GM18511 (cell line): ENCODE data around the gene MAP2K5.
"Not testable (repeated sequence)": the region's sequence is repeated elsewhere in the genome, so short reads cannot be mapped to it uniquely, and the experiment has no call there.

Source experiments
- ATAC-seq: cut with Tn5 transposase; IDR thresholded peaks from one replicate; pipeline ENCODE4 v1.9.1; 2021; ENCODE audit warnings: mild to moderate bottlenecking, moderate library complexity; ENCODE audit not compliant: unreplicated experiment

Gene MAP2K5

DNA sequence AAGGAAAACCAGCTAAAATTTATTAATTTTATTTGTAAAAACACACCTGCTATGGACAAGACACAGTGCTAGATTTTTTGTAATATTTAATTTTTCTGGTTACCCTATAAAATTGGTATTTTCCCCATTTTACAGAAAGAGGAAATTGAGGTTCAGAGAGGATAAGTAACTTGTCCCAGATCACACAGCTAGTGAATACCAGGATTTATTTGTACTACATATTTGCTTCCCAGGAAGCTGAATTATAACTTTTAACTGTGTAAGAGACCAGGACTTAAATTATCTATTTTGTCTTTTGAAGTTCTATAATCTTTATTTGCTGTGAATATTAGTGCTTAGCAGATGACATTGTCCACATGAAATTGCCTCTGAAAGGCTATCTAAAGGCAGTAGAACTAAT lies 49.7 kb downstream of the MAP2K5 start:
- no peak for ATAC-seq

DNA sequence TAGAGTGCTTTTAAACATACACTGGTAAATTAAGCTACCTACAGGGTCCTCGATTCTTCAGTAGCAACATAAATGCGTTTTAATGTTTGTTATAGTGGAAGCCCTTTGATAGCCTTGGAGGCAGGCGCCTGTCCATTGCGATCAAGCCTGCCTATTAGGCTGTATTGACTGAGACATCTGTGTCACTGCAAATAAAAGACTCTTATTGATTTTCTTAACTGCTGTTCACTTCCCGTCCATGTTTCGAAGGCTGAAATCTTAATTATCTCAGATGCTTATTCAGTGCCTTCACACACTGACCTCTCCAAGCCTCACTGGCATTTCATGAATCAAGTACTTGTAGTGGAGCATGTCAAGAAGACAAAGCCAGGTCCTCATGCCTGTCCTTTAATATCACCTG lies 51.1 kb downstream of the MAP2K5 start:
- ATAC-seq, result no peak

GRCh38 chr15:67594770-67595169 lies 52.3 kb downstream of the MAP2K5 start:
- ATAC-seq, result no peak

DNA sequence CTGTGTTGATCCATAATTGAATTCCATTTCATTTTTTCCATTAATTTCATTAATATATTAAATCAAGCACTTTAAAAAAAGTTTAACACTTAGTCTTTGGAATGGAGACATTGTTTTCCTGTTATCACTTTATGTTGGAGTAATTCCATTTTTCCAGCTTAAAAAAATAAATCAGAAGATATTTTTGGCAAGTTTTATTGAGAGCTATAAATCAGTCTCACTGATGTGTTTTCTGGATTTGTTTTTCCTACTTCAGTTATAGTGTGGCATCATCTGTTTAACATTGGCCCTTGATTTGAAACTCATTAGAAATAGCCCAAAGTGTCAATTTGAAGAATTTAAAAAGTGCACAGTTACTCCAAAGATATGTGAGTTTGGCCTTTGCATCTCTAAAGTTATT lies 53.1 kb downstream of the MAP2K5 start:
- ATAC-seq, result no peak

- ATAC-seq, result no peak
Measured at GRCh38 chr15:67601073-67601472, 58.6 kb downstream of the MAP2K5 start.

DNA sequence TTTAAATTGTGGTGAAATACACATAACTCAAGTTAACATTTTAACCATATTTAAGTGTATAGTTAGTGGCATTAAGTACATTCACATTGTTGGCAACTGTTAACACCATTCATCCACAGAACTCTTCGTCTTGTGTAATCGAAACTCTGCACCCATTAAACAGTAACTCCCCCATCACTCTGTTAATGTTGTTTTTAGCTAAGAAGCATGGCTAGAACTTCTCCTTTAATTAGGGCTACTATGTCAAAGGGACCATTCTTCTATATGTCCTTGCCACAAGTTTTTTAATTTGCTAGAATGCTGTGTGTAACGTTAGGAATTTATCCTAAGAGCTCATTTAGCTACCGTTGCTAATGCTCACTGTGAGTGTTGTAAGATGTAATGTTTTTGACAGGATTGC lies 60.6 kb downstream of the MAP2K5 start:
- no peak for ATAC-seq

GRCh38 chr15:67605871-67606270 lies 63.4 kb downstream of the MAP2K5 start:
- ATAC-seq, result no peak

DNA sequence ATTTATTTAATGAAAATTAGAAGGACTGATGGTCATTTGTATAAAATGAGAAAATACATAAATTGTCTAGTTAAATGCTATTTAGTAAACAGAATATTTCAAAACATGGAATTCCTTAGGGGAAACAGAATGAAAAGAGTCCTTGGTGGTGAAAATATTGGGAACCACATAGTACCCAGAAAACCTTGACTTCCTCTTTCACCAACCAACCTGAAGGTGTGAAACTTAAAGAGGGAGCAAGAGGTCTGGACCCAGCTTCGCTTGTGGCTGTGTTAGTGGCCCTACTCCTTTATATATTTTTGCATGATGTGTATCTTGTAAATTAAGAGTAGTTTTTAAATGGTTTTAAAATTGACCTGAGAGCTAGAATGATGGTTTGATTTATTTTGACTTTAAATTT lies 64.2 kb downstream of the MAP2K5 start:
- ATAC-seq, result no peak

DNA sequence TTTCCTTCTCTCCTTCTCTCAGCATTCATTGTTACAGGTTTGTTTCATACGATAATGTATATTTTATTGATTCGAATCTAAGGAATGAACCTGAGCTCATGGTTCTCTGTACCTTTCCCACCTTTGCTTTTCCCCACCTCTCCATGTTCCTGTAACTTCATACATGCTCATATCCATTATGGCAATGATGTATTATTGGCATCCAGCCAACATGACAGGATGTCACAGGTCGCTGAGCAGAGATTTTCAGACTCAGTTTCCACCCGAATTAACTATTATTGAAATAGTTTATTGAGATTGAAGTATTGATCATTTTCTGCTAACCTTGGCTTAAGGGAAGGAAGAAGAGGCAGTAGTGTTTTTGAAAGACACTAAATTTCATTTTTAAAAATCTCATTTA lies 64.8 kb downstream of the MAP2K5 start:
- no peak for ATAC-seq

- no peak for ATAC-seq
Measured at GRCh38 chr15:67607959-67608637, 65.6 kb downstream of the MAP2K5 start.

- no peak for ATAC-seq
Measured at GRCh38 chr15:67608638-67608959, 66.1 kb downstream of the MAP2K5 start.

DNA sequence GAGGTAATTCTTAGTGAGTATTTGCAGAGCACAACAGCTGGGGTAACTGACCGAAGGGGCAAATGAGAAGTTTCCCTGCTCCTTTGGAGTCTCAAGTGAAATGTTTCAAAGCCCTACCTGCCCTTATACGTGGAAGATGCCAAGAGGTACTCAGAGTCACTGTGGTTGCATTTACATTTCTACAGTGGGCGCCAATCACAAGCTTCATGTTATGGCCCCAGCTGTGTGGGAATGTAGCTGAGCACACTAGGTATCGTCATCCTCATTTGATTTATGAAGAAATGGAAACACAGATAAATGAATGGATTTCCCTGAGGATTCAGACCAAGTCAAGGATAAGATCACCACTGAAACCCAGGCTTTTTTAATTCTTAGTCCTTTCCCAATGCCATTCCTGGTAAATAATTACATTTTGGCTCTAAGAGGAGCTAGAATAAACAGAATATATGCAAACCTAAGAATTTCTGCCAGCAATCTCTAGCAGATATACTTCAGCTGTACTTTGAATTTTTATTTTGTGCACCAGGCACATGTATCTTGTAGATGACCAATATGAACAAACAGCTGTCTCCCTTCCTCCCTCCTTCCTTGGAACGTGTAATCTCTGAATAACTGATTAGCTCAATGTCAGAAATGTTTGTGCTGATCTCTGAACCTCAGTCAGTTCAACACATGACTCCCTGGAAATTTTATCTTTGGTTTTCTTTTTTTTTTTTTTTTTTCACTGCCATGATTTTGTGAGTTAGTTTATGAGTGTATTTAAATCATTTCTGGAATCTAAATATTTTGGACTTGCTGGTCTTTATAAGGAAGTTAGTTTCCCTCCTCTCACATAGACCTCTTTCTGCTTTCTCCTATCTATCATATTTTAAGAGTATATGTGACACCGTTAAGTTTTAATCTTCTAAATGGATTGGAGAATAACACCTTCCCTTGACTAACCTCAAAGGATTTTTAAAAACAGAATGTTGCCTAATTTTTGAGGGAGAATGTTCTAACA lies 69.2 kb downstream of the MAP2K5 start:
- no peak for ATAC-seq

- ATAC-seq, result no peak
Measured at GRCh38 chr15:67613211-67613610, 70.7 kb downstream of the MAP2K5 start.

DNA sequence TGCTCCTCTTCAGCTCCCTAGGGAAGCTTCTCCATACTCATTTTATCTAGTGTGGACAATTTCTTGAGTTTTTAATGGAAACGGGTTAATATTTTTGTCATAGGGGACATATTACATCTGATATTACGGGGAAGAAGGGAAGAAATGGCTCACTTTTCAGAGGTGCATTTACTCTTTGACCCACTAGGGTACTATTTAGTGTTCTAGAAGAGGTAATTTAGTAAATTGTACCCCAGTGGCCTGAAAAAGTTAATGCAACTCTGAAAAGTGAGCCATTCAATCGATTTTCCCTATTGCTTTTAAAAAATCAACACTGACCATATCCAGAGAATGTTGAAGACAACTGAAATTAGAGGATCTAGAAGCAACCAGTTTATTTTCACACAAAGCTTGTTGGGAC lies 71.2 kb downstream of the MAP2K5 start:
- ATAC-seq, result no peak

GRCh38 chr15:67615131-67615534 lies 72.6 kb downstream of the MAP2K5 start:
- ATAC-seq, result not testable (repeated sequence)

DNA sequence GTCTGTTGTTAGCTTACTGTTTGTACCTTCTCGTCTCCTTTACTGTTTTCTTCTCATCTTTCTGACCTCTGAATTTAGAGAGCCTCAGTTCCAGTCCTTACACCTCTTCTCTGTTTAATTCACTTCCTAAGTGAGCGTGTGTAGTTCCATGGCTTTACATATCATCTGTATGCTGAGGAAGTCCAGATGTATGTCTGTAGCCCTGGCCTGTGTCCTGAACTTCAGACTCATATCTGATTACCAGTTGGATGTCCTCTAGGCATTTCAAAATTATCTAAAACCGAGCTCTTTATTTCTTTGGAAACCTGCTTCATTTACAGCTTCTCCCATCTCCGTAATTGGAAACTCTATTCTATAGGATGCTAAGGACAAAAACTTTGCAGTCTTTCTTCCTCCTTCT lies 75.8 kb downstream of the MAP2K5 start:
- no peak for ATAC-seq

- no peak for ATAC-seq
Measured at GRCh38 chr15:67622110-67622509, 79.6 kb downstream of the MAP2K5 start.

DNA sequence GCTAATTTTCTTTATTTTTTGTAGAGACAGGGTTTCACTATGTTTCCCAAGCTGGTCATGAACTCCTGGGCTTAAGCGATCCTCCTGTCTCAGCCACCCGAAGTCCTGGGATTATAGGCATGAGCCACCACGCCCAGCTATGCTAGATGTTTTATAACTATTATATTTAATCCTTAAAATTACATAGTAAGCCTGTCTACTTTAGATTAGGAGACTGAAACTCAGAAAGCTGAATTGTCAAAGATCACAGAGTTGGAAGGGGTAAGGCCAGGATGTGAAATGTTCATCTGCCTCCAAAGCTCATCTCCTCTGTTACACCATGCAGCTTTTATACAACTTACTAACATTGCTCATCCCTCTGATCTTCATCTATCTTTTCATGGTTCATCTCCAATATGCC lies 89.8 kb downstream of the MAP2K5 start:
- ATAC-seq, result no peak

DNA sequence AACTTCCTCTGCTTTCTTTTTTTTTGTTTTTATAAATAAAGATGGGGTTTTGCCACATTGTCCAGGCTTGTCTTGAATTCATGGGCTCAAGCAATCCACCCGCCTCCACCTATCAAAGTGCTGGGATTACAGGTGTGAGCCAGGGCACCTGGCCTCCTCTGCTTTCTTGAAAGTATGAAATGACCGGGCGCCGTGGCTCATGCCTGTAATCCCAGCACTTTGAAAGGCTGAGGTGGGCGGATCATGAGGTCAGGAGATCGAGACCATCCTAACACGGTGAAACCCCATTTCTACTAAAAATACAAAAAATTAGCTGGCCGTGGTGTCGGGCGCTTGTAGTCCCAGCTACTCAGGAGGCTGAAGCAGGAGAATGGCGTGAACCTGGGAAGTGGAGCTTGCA lies 93.4 kb downstream of the MAP2K5 start:
- not testable (repeated sequence) for ATAC-seq

DNA sequence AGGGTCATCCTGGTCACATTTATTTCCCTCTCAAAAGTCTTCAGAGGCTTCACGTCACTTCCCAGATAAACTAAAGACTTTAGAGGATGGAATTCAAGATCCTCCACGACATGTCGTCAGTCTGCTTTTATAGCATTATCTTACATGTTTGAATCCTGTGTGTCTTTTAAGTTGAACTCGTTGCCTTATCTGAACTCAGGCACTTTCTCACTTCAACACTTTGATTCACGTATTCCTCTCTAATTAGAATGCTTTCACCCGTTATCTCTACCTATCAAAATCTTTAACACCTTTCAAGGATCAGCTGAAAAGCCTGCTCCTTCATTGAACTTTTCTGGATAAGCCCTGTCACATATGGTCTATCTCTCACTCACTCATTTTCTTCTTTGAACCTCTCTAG lies 97.1 kb downstream of the MAP2K5 start:
- no peak for ATAC-seq

GRCh38 chr15:67641453-67641852 lies 99.0 kb downstream of the MAP2K5 start:
- no peak for ATAC-seq

DNA sequence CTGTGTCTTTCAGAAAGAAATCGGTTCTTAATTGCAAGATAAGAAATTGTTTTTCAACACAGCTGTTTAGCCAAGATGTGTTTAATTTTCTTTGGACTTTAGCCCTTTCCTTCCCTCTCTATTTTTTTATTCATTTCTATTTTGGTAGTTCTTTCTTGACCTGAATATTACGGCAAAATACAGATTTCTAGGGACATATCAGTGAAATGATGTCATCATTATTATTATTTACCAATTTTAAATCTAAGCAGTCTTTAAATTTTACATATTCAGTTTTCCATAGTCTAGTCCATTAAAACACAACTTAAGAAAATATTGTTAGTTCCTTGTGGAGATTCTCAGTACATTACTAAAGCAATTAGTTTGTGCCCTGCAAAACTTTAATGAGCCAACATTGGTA lies 104.3 kb downstream of the MAP2K5 start:
- ATAC-seq, result no peak
